Naive thymus-derived CD8-positive, alpha-beta T cell (primary cell): ENCODE measurements around the gene SMU1. TPM values are rescaled to one million over a fixed set of nuclear protein-coding genes. Genes with fewer than 3 reads are reported as not detected.

ENCODE experiments used
- ATAC-seq, 2 donors: fragments of 150-1000 bp; cut with Tn5 transposase in 1 of 2; sonication (Bioruptor Pico), chemical (Tn5 transposase) in 1 of 2; 1 replicate in 1 of 2; 2 replicates in 1 of 2; pipeline ENCODE4 v1.10.0; 2021; ENCODE audit warnings: mild to moderate bottlenecking in 2 of 2, moderate library complexity in 2 of 2
- POLR2A ChIA-PET: fragments of 350-600 bp; sonication (Branson Sonifier 250); formaldehyde crosslinking; loops from one replicate; lab custom pipeline; 2021; ENCODE audit warnings: antibody characterized with exemption; lab: Charles Lee
- DNase-seq, 10 donors: peaks; one replicate each; pipeline versions ENCODE4 v3.0.0 to v3.0.0-alpha.2; 2020 to 2022
- H3K27ac Mint-ChIP-seq, 10 donors: one replicate each; pipeline ENCODE4 v1.8.0; 2020 to 2022; ENCODE audit warnings: mild to moderate bottlenecking in 10 of 10, mixed read lengths in 10 of 10, moderate library complexity in 4 of 10, inconsistent platforms in 1 of 10
- H3K27me3 Mint-ChIP-seq, 5 donors: one replicate each; pipeline ENCODE4 v1.8.0; 2021 to 2022; ENCODE audit warnings: mixed read lengths in 5 of 5
- H3K36me3 Mint-ChIP-seq, 3 donors: one replicate each; pipeline ENCODE4 v1.8.0; 2020 to 2022; ENCODE audit warnings: mixed read lengths in 3 of 3, mild to moderate bottlenecking in 2 of 3, inconsistent platforms in 1 of 3
- H3K4me1 Mint-ChIP-seq, 4 donors: one replicate each; pipeline ENCODE4 v1.8.0; 2021 to 2022; ENCODE audit warnings: mixed read lengths in 4 of 4
- H3K4me3 Mint-ChIP-seq, 10 donors: one replicate each; pipeline ENCODE4 v1.8.0; 2020 to 2022; ENCODE audit warnings: mild to moderate bottlenecking in 10 of 10, mixed read lengths in 10 of 10, moderate library complexity in 6 of 10, inconsistent platforms in 1 of 10
- H3K9me3 Mint-ChIP-seq, 9 donors: one replicate each; pipeline ENCODE4 v1.8.0; 2020 to 2022; ENCODE audit warnings: mixed read lengths in 9 of 9, mild to moderate bottlenecking in 3 of 9, inconsistent platforms in 1 of 9, moderate library complexity in 1 of 9
- polyA plus RNA-seq, 3 donors: library from polyadenylated mRNA; unstranded; fragments of 300-500 nt; fragmentation: Illumina TruSeq; gene quantifications; one replicate each; pipeline ENCODE4 v1.2.3, GENCODE V29; 2021
- total RNA-seq, 8 experiments: library from RNA in 2 of 8; stranded (reverse) in 2 of 8; gene quantifications; one replicate each; pipeline ENCODE4 v1.2.3 and lab custom pipeline; 2021 to 2026

The SMU1 gene
- total and polyA plus RNA-seq, 5 experiments from 2014 or later: 19.5 to 30.9 (median 24.3) TPM

DNA sequence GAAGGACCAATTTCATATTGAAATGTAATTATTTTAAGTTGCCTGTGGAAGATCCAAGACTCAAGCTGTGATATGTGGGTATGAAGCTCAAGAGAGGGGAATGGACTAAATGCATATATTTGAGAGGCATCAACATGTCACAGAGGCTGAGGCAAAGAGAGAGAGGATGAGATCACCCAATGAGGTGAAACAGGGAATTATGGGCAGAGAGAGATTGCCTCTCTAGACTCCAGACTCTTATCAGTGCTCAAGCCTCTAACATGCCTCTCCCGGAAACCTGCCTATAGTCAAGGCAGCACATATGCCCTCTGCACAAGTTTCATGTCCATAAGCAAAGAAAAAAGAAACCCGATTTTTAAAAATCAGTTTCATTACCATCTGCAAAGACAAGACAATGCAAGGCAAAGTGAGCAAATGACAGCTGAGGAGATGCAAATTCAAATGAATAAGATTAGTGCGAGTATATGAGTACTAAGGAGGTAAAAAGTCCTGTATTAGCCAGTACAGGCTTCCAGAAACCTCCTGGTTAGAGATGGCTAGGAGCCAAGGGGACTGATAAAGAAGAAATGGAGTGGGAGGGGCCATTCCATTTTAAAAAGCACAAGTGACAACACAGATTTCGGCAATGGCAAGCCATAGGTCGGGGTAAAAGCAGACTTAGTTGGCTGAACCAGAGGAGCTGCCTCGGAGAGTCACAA lies 84.4 kb downstream of the SMU1 start:
- Mint-ChIP-seq H3K27ac (no peak overlapping the region), H3K36me3 (peaks cover 6 to 88% (median 21%) of the 10 kb centered on the region in 3 donors), H3K4me3 (no peak overlapping the region), H3K9me3 (no peaks in the 10 kb centered on the region), H3K4me1 (peaks cover 21 to 38% (median 26%) of the 10 kb centered on the region in 4 donors), H3K27me3 (no peaks in the 10 kb centered on the region)
- ATAC-seq (no peak), DNase-seq (no peak)
- POLR2A ChIA-PET: no interaction called here

Other genes starting within 250 kb of the SMU1 start
- gene APTX, start 75.0 kb downstream of the SMU1 start, total RNA-seq: 10 to 100 TPM; 21.7 to 25.2 TPM
- gene APTX, start 75.0 kb downstream of the SMU1 start, polyA plus RNA-seq: 10 to 100 TPM; 24.7 to 26.4 (median 25.3) TPM
- gene DNAJA1, start 51.4 kb downstream of the SMU1 start, total RNA-seq: 10 to 100 TPM; 70.7 to 71.3 TPM
- gene DNAJA1, start 51.4 kb downstream of the SMU1 start, polyA plus RNA-seq: 100 to 1,000 TPM in 1 of 3 donors, 10 to 100 TPM in 2; 62.8 to 101 (median 70.7) TPM
- gene B4GALT1, start 90.7 kb upstream of the SMU1 start, total RNA-seq: 10 to 100 TPM; 28.7 to 30.8 TPM
- 10 to 100 TPM; 15.1 to 24.2 (median 18.6) TPM for gene B4GALT1, start 90.7 kb upstream of the SMU1 start, polyA plus RNA-seq
- gene SPINK4, start 163.5 kb upstream of the SMU1 start, total RNA-seq: not detected
- not detected for gene SPINK4, start 163.5 kb upstream of the SMU1 start, polyA plus RNA-seq
- 10 to 100 TPM; 55.9 to 64.6 TPM for gene BAG1, start 188.0 kb upstream of the SMU1 start, total RNA-seq
- gene BAG1, start 188.0 kb upstream of the SMU1 start, polyA plus RNA-seq: 10 to 100 TPM; 80.5 to 92.6 (median 86.8) TPM
- gene CHMP5, start 188.4 kb upstream of the SMU1 start, total RNA-seq: 10 to 100 TPM; 30.4 to 31.4 TPM
- 10 to 100 TPM; 38.7 to 40.0 (median 39.4) TPM for gene CHMP5, start 188.4 kb upstream of the SMU1 start, polyA plus RNA-seq
- gene NFX1, start 213.8 kb upstream of the SMU1 start, total RNA-seq: 10 to 100 TPM; 70.3 to 70.5 TPM
- gene NFX1, start 213.8 kb upstream of the SMU1 start, polyA plus RNA-seq: 10 to 100 TPM; 22.8 to 42.7 (median 31.6) TPM